Aorta (tissue), 5 donors: ENCODE data around the gene STMN1. TPM values are rescaled to one million over a fixed set of nuclear protein-coding genes. Genes with fewer than 3 reads are reported as not detected.

ENCODE experiments used
- ATAC-seq: fragments of 200-7000 bp; cut with Tn5 transposase; one replicate; pipeline ENCODE4 v1.9.1; 2022; ENCODE audit warnings: moderate library complexity; ENCODE audit not compliant: low FRiP score
- DNase-seq, 2 donors: peaks; one replicate each; pipeline ENCODE4 v3.0.0-alpha.2; 2020
- H3K27ac ChIP-seq, 2 donors: one replicate each; pipeline ENCODE4 v1.5.1; 2013; ENCODE audit warnings: low read length in 2 of 2, mild to moderate bottlenecking in 2 of 2, moderate library complexity in 2 of 2, control low read depth in 1 of 2, inconsistent platforms in 1 of 2, low read depth in 1 of 2
- H3K27me3 ChIP-seq, 2 donors: one replicate each; pipeline ENCODE4 v1.6.1; 2013; ENCODE audit warnings: control low read depth in 1 of 2, low read length in 1 of 2, mild to moderate bottlenecking in 1 of 2, moderate library complexity in 1 of 2; ENCODE audit not compliant: insufficient read depth in 2 of 2, control insufficient read depth in 1 of 2
- H3K36me3 ChIP-seq, 2 donors: one replicate each; pipeline ENCODE4 v1.6.1; 2013; ENCODE audit warnings: control low read depth in 1 of 2, low read length in 1 of 2, mild to moderate bottlenecking in 1 of 2; ENCODE audit not compliant: insufficient read depth in 2 of 2, control insufficient read depth in 1 of 2
- H3K4me1 ChIP-seq, 2 donors: one replicate each; pipeline ENCODE4 v1.6.1; 2013; ENCODE audit warnings: low read length in 2 of 2, control low read depth in 1 of 2, mild to moderate bottlenecking in 1 of 2, moderate library complexity in 1 of 2; ENCODE audit not compliant: insufficient read depth in 2 of 2, control insufficient read depth in 1 of 2
- H3K4me3 ChIP-seq, 2 donors: one replicate each; pipeline ENCODE4 v1.5.1; 2013; ENCODE audit warnings: low read length in 2 of 2, control low read depth in 1 of 2, mild to moderate bottlenecking in 1 of 2
- H3K9me3 ChIP-seq: one replicate; pipeline ENCODE4 v1.6.1; 2013; ENCODE audit warnings: mild to moderate bottlenecking, low read length; ENCODE audit not compliant: control insufficient read depth
- WGBS, 2 donors: extraction: QIAGEN DNeasy Blood & Tissue Kit; methylation state at CpG; one replicate each; pipeline ENCODE4 v1.1.7; 2013; 5-methylcytosine and 5-hydroxymethylcytosine counted together
- intact Hi-C, 2 donors: fragments of 100-400 bp; cut with DNase I; formaldehyde crosslinking; loops; one replicate each; pipeline versions ENCODE4 v1.14.2 to v1.15.0; 2022
- polyA plus RNA-seq, 2 donors: library from polyadenylated mRNA; stranded (reverse); fragments of 200-250 nt; gene quantifications; one replicate each; pipeline ENCODE4 v1.2.3, GENCODE V29; 2013
- total RNA-seq, 2 donors: library from RNA; stranded (reverse); fragmentation: NEBNext Ultra II Directional; extraction: Animal tissue kit (Norgen Biotek cat#: 25700); gene quantifications; one replicate each; pipeline ENCODE4 v1.2.1, GENCODE V29; 2021
- donor health status: healthy with polysubstance abuse.
- donor health status: Bipolar disorder and iron deficiency.
- donor health status: DM: no; HTN: no; CAD: no.
- donor health status: DM: no; HTN: no; CAD: no.
- donor health status: DM: yes; HTN: yes; CAD: no.

The STMN1 gene
- total and polyA plus RNA-seq, 4 donors = 28.2 to 56.1 (median 36.1) TPM

GRCh38 chr1:25871704-25872494 is 34.3 kb downstream of the STMN1 start:
- ATAC-seq = no peak
- H3K4me3 ChIP-seq = no peak overlapping the region
- H3K36me3 ChIP-seq = no peaks in the 10 kb centered on the region
- DNase-seq = no peak
- no peaks in the 10 kb centered on the region for H3K9me3 ChIP-seq
- intact Hi-C loops = no loop called here
- no peaks in the 10 kb centered on the region for H3K4me1 ChIP-seq
- H3K27me3 ChIP-seq = no peaks in the 10 kb centered on the region
- 68 to 74% methylated on average over 9 of the region's 9 CpGs for WGBS, 2 donors
- H3K27ac ChIP-seq = no peak overlapping the region

- intact Hi-C loops = no loop called here
- no peak overlapping the region for H3K27ac ChIP-seq
- no peaks in the 10 kb centered on the region for H3K27me3 ChIP-seq
- 60 to 77% methylated on average over 5 of the region's 5 CpGs for WGBS, 2 donors
- no peaks in the 10 kb centered on the region for H3K9me3 ChIP-seq
- no peak for ATAC-seq
- H3K36me3 ChIP-seq = no peaks in the 10 kb centered on the region
- H3K4me3 ChIP-seq = no peak overlapping the region
- no peaks in the 10 kb centered on the region for H3K4me1 ChIP-seq
- no peak for DNase-seq
Observed at GRCh38 chr1:25871086-25871703, 35.0 kb downstream of the STMN1 start.

GRCh38 chr1:25870614-25871013 is 35.6 kb downstream of the STMN1 start:
- WGBS, 2 donors = 88% methylated on average over 1 of the region's 1 CpG
- DNase-seq (no peak), ATAC-seq (no peak)
- no peaks in the 10 kb centered on the region for H3K27me3 ChIP-seq
- intact Hi-C loops = no loop called here
- H3K4me1 ChIP-seq = no peaks in the 10 kb centered on the region
- no peaks in the 10 kb centered on the region for H3K36me3 ChIP-seq
- no peaks in the 10 kb centered on the region for H3K9me3 ChIP-seq
- H3K27ac ChIP-seq = no peak overlapping the region
- no peak overlapping the region for H3K4me3 ChIP-seq

GRCh38 chr1:25869909-25870606 is 36.2 kb downstream of the STMN1 start:
- no peak overlapping the region for H3K4me3 ChIP-seq
- H3K27me3 ChIP-seq = no peaks in the 10 kb centered on the region
- H3K27ac ChIP-seq = no peak overlapping the region
- 77 to 93% methylated on average over 6 of the region's 6 CpGs for WGBS, 2 donors
- DNase-seq (peak in 1 of 2 donors; percentile 47), ATAC-seq (no peak)
- intact Hi-C loops = no loop called here
- H3K4me1 ChIP-seq = no peaks in the 10 kb centered on the region
- H3K9me3 ChIP-seq = no peaks in the 10 kb centered on the region
- no peaks in the 10 kb centered on the region for H3K36me3 ChIP-seq

- Histone ChIP-seq H3K4me3 (no peak overlapping the region), H3K9me3 (no peaks in the 10 kb centered on the region), H3K27ac (no peak overlapping the region), H3K4me1 (no peaks in the 10 kb centered on the region), H3K36me3 (no peaks in the 10 kb centered on the region), H3K27me3 (no peaks in the 10 kb centered on the region)
- no peak for ATAC-seq
- WGBS, 2 donors = 70 to 74% methylated on average over 9 of the region's 9 CpGs
- intact Hi-C loops = no loop called here
- no peak for DNase-seq
Observed at GRCh38 chr1:25867210-25867991, 38.8 kb downstream of the STMN1 start.

- Histone ChIP-seq H3K9me3 (no peaks in the 10 kb centered on the region), H3K4me1 (no peaks in the 10 kb centered on the region), H3K27ac (no peak overlapping the region), H3K27me3 (no peaks in the 10 kb centered on the region), H3K36me3 (no peaks in the 10 kb centered on the region), H3K4me3 (no peak overlapping the region)
- DNase-seq = no peak
- no peak for ATAC-seq
- WGBS, 2 donors = 76 to 89% methylated on average over 1 of the region's 1 CpG
- intact Hi-C loops = no loop called here
Observed at GRCh38 chr1:25866288-25866687, 39.9 kb downstream of the STMN1 start.

GRCh38 chr1:25864434-25864833 is 41.8 kb downstream of the STMN1 start:
- Histone ChIP-seq H3K36me3 (no peaks in the 10 kb centered on the region), H3K4me1 (no peaks in the 10 kb centered on the region), H3K4me3 (no peak overlapping the region), H3K27ac (no peak overlapping the region), H3K9me3 (no peaks in the 10 kb centered on the region), H3K27me3 (no peaks in the 10 kb centered on the region)
- DNase-seq = no peak
- 91 to 92% methylated on average over 3 of the region's 3 CpGs for WGBS, 2 donors
- intact Hi-C loops = no loop called here
- ATAC-seq = no peak

- DNase-seq = peak in 1 of 2 donors; percentile 51
- Histone ChIP-seq H3K36me3 (no peaks in the 10 kb centered on the region), H3K4me3 (no peak overlapping the region), H3K9me3 (no peaks in the 10 kb centered on the region), H3K27ac (no peak overlapping the region), H3K27me3 (no peaks in the 10 kb centered on the region), H3K4me1 (no peaks in the 10 kb centered on the region)
- no peak for ATAC-seq
- intact Hi-C loops = no loop called here
- 90 to 93% methylated on average over 25 of the region's 25 CpGs for WGBS, 2 donors
Observed at GRCh38 chr1:25863486-25864262, 42.5 kb downstream of the STMN1 start.
